ENCODE data around the gene SNX3. TPM values are rescaled to one million over a fixed set of nuclear protein-coding genes. Genes with fewer than 3 reads are reported as not detected.

Gene SNX3
- total RNA-seq, 2 experiments from 2014 or later = 72.9 to 88.6 TPM

DNA sequence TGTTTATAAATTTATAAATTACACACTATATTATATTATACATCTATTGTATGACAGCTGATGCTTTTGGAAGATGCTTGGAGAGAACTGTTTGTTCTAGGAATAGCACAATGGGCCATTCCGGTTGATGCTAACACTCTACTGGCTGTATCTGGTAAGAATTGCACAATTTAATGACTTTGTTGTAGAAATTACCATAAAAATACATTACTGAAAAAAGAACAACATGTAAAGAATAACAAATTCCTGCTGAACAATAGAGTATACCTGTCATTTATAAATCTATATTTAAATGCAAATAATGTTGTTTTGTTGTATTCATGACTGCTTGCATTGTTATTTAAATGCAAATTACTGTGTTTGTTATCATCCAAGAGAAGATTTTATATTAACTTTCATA is 80.6 kb downstream of the SNX3 start:
- Histone ChIP-seq H4K20me1 (ENCODE audit: insufficient read depth, low read length) (no peaks in the 10 kb centered on the region), H3K4me2 (ENCODE audit: low read length) (no peak overlapping the region), H3K36me3 (ENCODE audit: insufficient read depth, low read length) (no peaks in the 10 kb centered on the region), H3K4me3 (ENCODE audit: low read depth, low read length, poor library complexity, severe bottlenecking) (no peak overlapping the region), H3K4me1 (ENCODE audit: insufficient read depth, low read length, poor library complexity, severe bottlenecking) (peaks cover 9% of the 10 kb centered on the region), H3K27ac (ENCODE audit: low read depth, low read length, poor library complexity, severe bottlenecking) (no peak overlapping the region), H3K79me2 (ENCODE audit: insufficient read depth, low read depth, low read length) (no peaks in the 10 kb centered on the region), H2AFZ (ENCODE audit: low read length) (no peak overlapping the region), H3K9me2 (ENCODE audit: insufficient read depth, low read length) (no peaks in the 10 kb centered on the region), H3K9me3 (ENCODE audit: low read length) (no peaks in the 10 kb centered on the region)
- ChIA-PET POLR2A (interaction anchor here (0.6 kb wide), 1 partner anchor 1764 kb away, joined by 3 read pairs; no protein-coding TSS in a partner anchor), CTCF (ENCODE audit: unreplicated experiment) (no interaction called here)
- TF ChIP-seq, protein P1, sequence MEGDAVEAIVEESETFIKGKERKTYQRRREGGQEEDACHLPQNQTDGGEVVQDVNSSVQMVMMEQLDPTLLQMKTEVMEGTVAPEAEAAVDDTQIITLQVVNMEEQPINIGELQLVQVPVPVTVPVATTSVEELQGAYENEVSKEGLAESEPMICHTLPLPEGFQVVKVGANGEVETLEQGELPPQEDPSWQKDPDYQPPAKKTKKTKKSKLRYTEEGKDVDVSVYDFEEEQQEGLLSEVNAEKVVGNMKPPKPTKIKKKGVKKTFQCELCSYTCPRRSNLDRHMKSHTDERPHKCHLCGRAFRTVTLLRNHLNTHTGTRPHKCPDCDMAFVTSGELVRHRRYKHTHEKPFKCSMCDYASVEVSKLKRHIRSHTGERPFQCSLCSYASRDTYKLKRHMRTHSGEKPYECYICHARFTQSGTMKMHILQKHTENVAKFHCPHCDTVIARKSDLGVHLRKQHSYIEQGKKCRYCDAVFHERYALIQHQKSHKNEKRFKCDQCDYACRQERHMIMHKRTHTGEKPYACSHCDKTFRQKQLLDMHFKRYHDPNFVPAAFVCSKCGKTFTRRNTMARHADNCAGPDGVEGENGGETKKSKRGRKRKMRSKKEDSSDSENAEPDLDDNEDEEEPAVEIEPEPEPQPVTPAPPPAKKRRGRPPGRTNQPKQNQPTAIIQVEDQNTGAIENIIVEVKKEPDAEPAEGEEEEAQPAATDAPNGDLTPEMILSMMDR (conservative IDR thresholded peaks at IDR 0.05; ENCODE audit: low read length) = no peak
- TF ChIP-seq EZH2phosphoT487 (IDR thresholded peaks at IDR 0.05; ENCODE audit: borderline replicate concordance, low read depth, low read length) = no peak
- intact Hi-C loops (cut with micrococcal nuclease; ENCODE audit: unreplicated experiment) = no loop called here
- BruUV-seq (replicated peaks) = no TSS peak
- no peak for DNase-seq (ENCODE audit: low spot score)

DNA sequence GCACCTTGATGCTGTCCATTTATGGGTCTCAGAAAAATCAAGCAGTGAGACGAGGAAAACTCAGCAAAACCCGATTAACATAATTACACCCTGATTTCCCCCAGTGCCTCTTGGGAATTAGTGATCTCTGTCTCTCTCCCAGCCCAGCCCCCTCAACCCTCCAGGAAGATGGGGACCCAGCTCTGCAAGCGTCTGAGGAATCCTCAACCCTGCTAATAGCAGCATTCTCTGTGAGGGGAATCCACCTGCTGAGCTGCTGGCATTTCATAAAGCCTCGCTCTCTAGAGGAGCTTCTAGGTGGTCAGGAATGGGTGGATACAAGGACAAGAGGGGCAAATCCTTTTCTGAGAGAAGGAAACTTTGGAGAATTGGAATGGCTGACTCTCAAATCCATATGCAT is 81.1 kb downstream of the SNX3 start:
- no peak overlapping the region for H3K4me3 ChIP-seq (ENCODE audit: low read depth, low read length, poor library complexity, severe bottlenecking)
- H3K4me1 ChIP-seq (ENCODE audit: insufficient read depth, low read length, poor library complexity, severe bottlenecking) = peaks cover 9% of the 10 kb centered on the region
- H3K79me2 ChIP-seq (ENCODE audit: insufficient read depth, low read depth, low read length) = no peaks in the 10 kb centered on the region
- TF ChIP-seq, protein P1 (conservative IDR thresholded peaks at IDR 0.05; ENCODE audit: low read length) = no peak
- no peak for TF ChIP-seq EZH2phosphoT487 (IDR thresholded peaks at IDR 0.05; ENCODE audit: borderline replicate concordance, low read depth, low read length)
- intact Hi-C loops (cut with micrococcal nuclease; ENCODE audit: unreplicated experiment) = no loop called here
- DNase-seq (ENCODE audit: low spot score) = no peak
- ChIA-PET CTCF (ENCODE audit: unreplicated experiment) (no interaction called here), POLR2A (no interaction called here)
- BruUV-seq (replicated peaks) = no TSS peak
- no peaks in the 10 kb centered on the region for H3K36me3 ChIP-seq (ENCODE audit: insufficient read depth, low read length)
- no peak overlapping the region for H3K4me2 ChIP-seq (ENCODE audit: low read length)
- no peak overlapping the region for H3K27ac ChIP-seq (ENCODE audit: low read depth, low read length, poor library complexity, severe bottlenecking)
- no peak overlapping the region for H2AFZ ChIP-seq (ENCODE audit: low read length)
- no peaks in the 10 kb centered on the region for H3K9me2 ChIP-seq (ENCODE audit: insufficient read depth, low read length)
- no peaks in the 10 kb centered on the region for H4K20me1 ChIP-seq (ENCODE audit: insufficient read depth, low read length)
- H3K9me3 ChIP-seq (ENCODE audit: low read length) = no peaks in the 10 kb centered on the region

DNA sequence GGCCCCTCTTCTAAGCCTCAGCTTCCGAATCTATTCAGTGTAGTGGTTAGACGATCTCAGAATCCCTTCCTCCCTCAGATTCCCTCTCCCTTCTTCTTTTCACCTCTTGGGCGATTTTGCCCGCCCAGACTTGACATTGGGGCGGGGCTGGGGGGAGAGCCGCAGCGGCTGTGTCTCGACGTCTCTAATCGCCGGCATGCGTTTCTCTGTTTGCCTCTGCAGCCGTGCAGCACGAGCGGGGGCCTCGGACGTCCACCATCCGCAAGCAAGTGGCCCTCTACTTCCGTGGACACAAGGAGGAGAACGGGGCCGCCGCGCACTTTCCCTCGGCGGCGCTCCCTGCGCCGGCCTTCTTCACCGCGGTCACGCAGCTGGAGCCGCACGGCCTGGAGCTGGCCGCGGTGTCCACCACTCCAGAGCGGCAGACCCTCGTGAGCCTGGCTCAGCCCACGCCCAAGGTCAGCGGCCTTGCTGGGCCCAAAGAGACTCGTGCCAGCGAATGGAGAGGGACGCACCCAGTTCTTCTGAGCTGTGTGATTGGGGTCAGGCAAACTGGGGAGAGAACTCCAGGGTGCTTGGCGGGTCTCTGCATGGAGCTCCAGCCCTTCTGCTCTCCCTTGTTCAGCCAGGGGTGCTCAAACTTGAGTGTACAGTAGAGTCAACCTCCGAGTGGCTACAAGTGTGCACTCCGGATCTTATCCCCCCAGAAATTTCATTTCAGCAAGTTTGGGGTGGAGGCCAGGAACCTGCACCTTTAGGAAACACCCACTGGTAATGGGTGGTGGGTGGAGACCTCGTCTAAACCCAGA is 84.4 kb downstream of the SNX3 start:
- Histone ChIP-seq H4K20me1 (ENCODE audit: insufficient read depth, low read length) (no peaks in the 10 kb centered on the region), H3K9me3 (ENCODE audit: low read length) (no peaks in the 10 kb centered on the region), H2AFZ (ENCODE audit: low read length) (no peak overlapping the region), H3K4me3 (ENCODE audit: low read depth, low read length, poor library complexity, severe bottlenecking) (no peak overlapping the region), H3K9me2 (ENCODE audit: insufficient read depth, low read length) (no peaks in the 10 kb centered on the region), H3K4me2 (ENCODE audit: low read length) (no peak overlapping the region), H3K4me1 (ENCODE audit: insufficient read depth, low read length, poor library complexity, severe bottlenecking) (peaks cover 9% of the 10 kb centered on the region), H3K79me2 (ENCODE audit: insufficient read depth, low read depth, low read length) (no peaks in the 10 kb centered on the region), H3K36me3 (ENCODE audit: insufficient read depth, low read length) (no peaks in the 10 kb centered on the region), H3K27ac (ENCODE audit: low read depth, low read length, poor library complexity, severe bottlenecking) (no peak overlapping the region)
- DNase-seq (ENCODE audit: low spot score) = no peak
- ChIA-PET POLR2A (no interaction called here), CTCF (ENCODE audit: unreplicated experiment) (no interaction called here)
- intact Hi-C loops (cut with micrococcal nuclease; ENCODE audit: unreplicated experiment) = no loop called here
- no peak for TF ChIP-seq EZH2phosphoT487 (IDR thresholded peaks at IDR 0.05; ENCODE audit: borderline replicate concordance, low read depth, low read length)
- TF ChIP-seq, protein P1 (conservative IDR thresholded peaks at IDR 0.05; ENCODE audit: low read length) = no peak
- no TSS peak for BruUV-seq (replicated peaks)
